HG03039 (cell line): ENCODE data around the gene GP1BB.

ENCODE experiments used
- ATAC-seq: cut with Tn5 transposase; IDR thresholded peaks from one replicate; pipeline ENCODE4 v1.9.1; 2021; ENCODE audit warnings: mild to moderate bottlenecking, moderate library complexity; ENCODE audit not compliant: unreplicated experiment

The GP1BB gene

DNA sequence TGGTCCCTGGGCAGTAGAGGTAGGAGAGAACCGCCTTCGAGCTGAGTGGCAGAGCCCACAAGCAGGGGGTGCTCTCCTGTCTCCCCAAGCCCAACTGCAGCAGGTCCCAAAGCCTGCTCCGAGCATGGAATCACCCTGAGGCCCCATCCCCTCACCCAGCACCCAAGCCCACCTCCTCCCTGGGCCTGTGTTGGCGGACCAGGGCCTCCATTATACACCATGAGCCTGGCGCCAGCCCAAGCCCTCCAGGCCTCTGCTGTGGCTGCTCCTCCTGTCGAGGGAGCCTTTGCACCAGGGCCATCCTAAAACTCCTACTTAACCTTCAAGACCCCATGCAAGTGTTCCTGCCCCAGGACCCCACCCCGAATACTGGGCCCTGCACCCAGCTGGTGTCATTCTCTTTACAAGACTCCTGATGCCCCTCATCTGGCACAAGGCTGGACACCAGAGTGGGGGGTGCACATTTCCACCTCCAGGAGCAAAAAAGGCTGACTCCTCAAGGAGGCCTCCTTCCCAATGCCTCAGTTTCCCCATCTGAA is 16.6 kb downstream of the GP1BB start:
- ATAC-seq, result no peak

GRCh38 chr22:19740586-19740985 is 17.2 kb downstream of the GP1BB start:
- ATAC-seq, result no peak

- no peak for ATAC-seq
Observed at GRCh38 chr22:19741053-19741452, 17.7 kb downstream of the GP1BB start.

DNA sequence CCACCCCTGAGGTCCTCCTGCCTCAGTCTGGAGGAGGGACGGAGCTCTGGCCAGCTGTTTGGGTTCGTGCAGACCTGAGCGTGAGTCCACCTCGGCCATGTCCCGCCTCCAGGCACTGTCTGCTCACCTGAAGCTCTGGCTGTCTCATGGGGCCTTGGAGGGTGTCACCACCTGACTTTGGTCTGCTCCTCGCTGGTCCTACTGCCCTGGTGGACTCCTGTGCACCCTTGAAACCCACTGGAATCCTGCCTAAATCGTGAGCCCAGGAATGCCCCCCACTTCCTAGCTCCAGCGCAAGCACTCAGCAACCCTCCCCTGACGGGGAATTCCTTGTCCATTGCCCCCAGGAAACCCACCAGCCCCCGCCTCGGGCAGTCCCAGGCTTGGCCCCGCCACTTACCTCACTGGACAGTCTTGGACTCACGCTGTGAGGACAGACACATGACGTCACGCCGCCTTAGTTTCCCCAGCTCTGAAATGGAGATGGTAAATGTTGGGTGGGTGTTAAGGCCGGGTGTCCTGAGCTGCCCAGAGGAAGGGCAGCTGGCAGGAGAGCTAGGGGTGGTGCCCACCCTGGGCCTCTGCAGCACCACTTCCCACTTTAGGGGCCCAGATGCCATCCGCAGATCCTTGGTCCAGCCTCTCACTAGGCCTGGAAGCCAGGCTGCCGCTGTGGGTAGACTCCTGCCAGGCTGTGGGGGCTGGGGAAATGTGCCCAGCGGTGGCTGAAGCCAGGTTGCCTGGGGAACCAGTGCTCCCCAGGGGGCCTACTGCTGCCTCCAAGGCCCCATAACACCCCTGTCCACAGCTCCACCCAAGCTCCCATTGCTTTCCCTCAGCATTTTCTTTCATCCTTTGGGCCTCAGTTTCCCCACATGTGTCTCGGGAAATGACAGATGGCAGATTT is 19.1 kb downstream of the GP1BB start:
- ATAC-seq, result no peak

- no peak for ATAC-seq
Observed at GRCh38 chr22:19743081-19743480, 19.7 kb downstream of the GP1BB start.

DNA sequence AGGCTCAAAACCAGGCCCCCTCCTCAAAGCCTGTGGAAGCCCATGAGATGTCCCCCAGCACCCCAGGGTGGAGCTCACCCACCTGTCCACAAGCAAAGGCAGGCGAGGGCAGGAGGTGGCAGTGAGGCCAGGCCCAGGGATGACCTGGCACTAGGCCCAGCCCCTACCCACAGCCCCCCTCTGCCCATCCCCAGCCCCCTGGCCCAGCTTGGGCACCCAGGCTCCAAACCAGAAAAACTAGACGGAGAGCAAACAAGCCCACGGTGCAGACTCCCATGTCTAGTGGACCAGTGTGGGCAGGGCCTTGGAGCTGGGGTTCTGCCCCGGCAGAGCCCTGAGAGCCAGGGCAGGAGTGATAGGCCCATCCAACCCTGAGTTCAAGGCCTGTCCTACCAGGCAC is 20.3 kb downstream of the GP1BB start:
- no peak for ATAC-seq

DNA sequence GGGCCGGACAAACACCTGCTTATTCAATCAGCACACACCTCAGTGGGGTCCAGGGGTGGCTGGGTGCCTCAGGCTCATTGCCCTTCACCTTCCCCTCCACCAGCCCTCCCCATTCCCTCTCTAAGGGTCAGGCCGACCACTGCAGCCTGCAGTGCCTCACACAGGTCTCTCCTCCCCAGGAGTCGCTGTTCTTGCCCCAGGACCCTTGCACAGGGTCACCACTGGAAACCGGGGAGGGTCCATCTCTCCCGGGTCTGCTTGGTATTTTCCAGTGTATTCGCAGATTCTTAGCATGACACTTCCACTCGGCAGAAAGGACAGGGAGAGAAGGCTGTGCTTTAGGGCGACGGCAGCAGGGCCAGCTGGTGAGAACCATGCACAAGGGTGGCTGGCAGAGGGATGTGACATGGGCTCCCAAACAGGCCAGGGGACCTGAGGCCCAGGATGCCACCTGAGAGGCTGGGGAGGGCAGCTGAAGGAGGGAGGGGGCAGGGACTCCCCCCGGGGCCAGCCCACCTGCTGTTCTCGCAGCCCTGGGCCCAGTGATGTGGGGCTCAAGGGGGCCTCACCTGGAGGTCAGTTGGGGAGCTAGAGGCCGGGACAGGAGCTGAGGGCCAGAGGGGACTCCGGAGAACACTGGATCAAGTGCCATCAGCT is 21.1 kb downstream of the GP1BB start:
- no peak for ATAC-seq

DNA sequence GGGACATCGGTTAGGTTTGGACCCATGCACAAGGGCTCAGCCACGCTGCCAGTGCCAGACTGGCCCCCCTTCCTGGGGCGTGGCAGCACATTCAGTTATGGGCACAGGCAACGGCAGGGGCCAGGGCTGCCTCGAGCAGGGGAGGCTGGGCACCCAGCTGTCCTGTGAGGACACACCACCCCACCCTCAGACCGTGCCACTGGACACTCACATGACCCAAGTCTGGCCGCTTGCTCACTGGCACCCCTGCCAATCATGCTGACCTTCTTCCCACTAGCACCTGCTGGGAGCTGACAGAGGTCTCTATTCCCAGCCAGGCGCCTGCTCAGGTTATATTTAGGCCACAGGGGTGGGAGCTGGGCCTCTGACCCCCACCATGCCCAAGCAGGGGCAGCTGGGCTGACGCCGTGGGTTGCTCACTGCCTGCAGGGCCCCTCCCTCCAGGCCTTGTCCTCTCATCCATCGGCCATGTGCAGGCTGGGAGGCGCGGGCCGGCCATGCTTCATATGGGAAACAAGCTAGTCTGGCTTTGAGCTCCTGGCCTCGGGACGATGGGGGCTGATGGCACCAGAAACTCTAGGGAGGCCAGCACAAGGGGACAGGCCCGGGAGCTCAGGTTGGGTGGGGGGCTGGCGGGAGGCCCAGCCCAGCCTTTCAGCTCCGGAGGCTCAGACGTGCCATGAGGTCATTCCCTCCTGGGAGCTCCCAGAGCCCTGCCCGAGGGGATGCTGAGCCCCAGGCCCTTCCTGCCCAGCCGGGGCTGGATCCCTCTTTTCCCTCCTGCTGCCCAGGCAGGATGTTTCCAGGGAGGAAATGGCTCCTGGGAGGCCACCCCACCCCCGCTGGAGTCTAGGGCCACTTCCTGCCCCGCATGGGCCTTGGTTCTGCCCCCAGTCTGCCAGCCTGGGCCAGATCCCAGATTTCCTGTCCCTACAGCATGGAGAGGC is 22.1 kb downstream of the GP1BB start:
- no peak for ATAC-seq

- ATAC-seq, result no peak
Observed at GRCh38 chr22:19746726-19747125, 23.4 kb downstream of the GP1BB start.

GRCh38 chr22:19747551-19747950 is 24.2 kb downstream of the GP1BB start:
- no peak for ATAC-seq

- no peak for ATAC-seq
Observed at GRCh38 chr22:19748139-19748538, 24.8 kb downstream of the GP1BB start.

DNA sequence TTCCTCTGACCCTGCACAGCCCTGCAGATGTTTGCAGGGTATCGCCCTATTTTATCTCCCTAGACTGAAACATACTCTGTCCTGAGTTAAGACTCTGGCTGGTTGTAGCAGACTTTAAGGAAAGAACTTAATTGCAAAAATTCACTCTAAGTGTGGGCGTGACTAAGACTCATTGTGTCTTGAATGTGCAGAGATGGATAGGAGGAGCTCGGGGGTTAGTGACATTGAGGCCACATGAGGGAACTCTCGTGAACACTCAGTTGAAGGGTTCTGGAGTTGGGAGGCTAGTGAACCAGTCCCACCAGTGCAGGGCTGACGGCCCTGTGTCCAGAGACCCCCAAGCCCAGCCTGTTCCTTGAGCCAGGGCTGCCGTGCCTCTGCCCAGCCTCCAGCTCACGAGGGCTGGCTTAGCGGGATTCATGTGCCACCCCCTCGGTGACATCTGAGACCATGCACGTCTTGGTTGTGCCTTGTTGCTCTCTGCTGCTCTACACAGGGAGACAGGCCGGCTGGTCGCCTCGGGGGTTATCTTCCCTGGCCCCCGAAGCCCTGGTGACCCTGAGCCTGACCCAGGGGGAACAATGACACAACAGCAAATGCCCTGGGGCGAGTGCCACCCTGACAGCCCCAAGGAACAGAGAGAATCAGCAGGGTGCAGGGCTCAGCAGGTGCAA is 25.8 kb downstream of the GP1BB start:
- ATAC-seq, result no peak

DNA sequence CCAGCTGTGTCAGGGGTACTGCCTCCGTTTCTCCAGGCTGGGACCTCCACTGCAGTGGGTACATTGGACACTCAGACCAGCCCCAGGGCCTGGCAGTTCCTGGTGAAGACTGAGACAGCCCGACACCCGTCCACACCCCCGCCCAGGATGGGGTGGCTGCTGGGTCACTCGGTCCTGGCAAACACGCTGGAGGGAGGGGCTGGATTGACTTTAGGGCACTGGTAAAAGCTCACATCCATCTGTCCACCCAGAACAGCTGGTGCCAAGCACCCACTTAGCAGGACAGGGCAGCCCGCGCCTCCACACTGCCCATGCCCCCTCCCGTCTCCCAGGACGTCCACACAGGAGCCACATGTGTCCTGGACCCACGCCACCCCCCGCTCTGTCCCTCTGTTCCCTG is 26.5 kb downstream of the GP1BB start:
- ATAC-seq, result no peak

DNA sequence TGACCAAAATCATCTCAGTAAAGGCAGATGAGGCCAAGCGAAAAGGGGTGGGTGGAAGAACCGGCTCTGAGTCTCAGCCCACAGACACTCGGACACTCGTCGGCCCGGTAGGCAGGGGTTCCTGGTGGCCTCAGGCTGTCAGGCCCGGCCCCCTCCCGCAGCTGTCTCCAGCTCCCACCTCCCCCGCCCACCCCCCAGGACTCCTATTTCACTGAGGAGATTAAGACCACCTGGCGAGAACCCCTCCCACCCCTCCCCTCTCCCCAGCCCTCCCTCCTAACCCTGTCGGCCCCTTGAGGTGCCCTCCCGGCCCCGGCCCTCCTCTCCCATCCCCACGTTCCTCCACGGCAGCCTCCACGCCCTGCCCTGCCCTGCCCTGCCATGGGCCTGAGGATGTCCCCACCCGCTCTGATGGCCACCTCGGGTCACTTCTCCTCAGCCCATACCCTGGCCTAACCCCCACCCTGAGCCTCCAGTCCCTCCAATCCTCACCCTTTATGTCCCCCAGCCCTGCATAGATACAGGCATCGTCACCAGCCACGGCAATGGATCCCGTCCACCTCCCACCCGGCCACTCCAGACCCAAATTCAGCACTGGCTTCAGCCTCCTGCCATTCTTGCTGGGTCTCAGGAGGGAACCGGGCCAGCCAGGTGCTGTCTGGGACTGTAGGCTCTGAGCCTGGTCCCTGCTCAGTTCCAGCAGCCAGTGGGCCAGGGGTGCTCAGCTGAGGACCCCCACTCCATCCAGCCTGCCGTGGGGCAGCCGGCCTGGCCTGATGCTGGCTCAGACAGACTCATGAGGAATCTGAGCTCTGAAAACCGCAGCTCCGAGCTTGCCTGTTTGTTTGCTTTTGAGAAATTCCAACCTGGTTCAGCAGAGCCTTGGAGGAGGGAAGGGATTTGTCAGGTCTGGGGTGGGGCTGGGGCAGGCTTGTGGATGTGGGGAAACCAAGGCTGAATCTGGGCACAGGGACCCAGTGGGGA is 27.5 kb downstream of the GP1BB start:
- no peak for ATAC-seq

DNA sequence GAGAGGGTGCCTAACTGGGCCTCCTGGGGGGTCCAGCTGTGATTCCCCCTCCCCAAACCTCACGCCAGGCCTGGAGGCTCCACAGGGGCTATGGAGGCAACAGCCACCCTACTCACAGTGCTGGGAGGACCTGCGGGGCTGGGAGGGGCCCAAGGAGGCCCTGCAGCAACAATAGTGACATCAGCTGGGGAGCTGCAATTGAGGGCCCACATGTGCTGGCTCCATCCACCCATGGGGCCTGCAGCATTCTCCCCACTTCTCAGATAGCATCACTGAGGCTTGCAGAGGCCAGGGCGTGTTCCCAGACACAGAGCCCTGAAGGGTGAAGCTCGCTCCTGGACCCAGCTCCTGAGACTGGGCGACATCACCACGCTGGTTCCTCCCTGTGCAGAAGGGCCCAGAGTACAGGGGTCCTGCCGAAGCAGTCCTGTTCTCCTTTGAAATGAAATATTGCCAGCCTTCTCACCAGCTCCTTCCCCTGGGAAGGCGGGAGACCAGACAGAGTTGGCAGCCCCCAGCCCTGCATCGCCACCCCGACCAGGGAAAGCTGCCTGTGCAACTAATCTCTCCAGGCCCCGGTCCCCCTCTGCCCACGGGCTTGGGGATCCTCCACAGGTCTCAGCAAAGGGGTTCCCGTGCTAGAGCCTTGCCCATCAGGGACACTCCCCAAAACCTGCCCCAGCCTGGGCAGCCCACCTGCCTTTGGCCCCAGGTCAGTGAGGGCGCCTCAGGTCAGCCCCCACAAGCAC is 28.3 kb downstream of the GP1BB start:
- no peak for ATAC-seq

DNA sequence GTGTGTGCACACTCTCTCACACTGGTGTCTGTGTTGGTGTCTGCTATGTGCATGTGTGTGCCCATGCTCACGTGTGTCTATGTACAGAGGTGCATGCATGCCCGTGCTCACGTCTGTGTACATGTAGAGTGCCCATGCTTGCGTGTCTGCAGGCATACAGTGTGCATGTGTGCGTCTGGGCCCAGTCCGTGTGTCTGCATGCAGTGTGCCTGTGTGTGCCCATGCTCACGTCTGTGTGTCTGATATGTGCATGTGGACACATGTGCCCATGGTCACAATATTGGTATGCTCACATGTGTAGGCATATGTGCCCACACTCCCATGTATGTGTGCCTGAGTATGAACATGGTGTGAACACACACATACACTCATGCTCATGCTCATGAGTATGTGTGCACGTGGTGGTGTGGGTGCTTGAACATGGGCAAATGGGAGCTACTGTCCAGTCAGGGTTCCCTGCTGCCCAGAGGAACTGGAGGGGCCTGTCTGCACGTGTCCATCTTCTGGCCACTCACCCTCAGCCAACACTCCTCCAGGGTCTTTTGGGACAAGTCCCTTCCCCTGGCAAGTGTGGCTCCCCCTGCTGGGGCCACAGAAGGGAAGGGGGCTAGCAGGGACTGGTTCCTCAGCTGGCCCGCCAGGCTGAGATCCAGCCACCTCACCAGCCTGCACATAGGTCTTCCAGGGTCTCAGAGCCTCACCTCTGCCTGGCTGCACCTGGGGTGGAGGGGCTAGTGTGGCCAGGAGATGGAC is 29.9 kb downstream of the GP1BB start:
- no peak for ATAC-seq

DNA sequence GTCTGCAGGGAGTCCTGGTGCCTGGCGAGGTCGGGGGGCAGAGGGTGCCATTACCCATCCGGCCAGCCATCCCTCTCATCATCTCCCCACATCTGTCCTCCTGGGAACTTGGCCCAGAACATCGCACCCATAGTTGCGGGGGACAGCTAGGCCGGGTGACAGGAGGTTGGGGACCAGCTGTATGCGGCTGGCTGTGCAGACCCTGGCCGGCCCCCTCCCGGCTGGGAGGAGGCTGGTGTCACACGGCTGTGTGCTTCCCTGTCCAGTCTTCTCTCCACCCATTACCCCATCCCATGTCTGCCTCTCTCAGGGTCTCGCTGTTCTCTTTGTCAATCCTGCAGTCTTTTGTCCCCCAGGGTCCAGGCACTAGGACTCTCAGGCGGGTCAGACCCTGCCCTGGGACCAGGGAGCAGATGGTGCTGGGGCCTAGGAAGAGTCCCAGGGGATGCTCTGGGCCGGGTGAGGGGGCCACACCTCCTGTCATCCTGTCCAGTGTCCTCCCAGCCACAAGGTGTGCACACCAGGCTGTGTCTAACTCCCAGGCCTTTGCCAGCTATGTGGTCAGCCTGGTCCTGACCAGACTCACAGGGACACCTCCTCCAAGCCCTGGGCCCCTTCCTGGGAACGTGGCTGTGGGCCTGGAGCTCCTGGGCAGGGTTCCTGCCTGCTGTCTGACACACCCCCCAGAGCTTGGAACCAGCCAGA is 30.8 kb downstream of the GP1BB start:
- ATAC-seq, result no peak
